NT2/D1 (cell line): ENCODE data around the gene BMPR1B.

Source experiments
- YY1 ChIP-seq: IDR thresholded peaks from 2 replicates; pipeline ENCODE4 v1.6.1; 2011; ENCODE audit not compliant: insufficient read length, insufficient read depth
- ZNF274 ChIP-seq: IDR thresholded peaks from 2 replicates; pipeline ENCODE4 v1.6.1; 2011; ENCODE audit warnings: mild to moderate bottlenecking, low read depth, low read length

- no peak for TF ChIP-seq YY1
- no peak for TF ChIP-seq ZNF274
Measured at GRCh38 chr4:94721310-94721709, 36.4 kb upstream of the BMPR1B start.
